CD4-positive, alpha-beta T cell (primary cell): Measurements from ENCODE around the gene PLEKHA7. TPM values are rescaled to one million over a fixed set of nuclear protein-coding genes. Genes with fewer than 3 reads are reported as not detected.
A peak's percentile ranks its signal among the peaks of the same experiment; 100 is the strongest.

Experiments used
- ATAC-seq: fragments of 200-7000 bp; cut with Tn5 transposase; one replicate; pipeline ENCODE4 v1.10.0; 2022; ENCODE audit warnings: mild to moderate bottlenecking; ENCODE audit not compliant: poor library complexity
- CTCF ChIA-PET: fragments of 350-600 bp; sonication (Branson Sonifier 250); formaldehyde crosslinking; loops from one replicate; lab custom pipeline; 2021; ENCODE audit warnings: antibody characterized with exemption, inconsistent platforms; lab: Charles Lee
- POLR2A ChIA-PET: fragments of 350-600 bp; sonication (Branson Sonifier 250); formaldehyde crosslinking; loops from one replicate; lab custom pipeline; 2021; ENCODE audit warnings: antibody characterized with exemption, inconsistent platforms; lab: Charles Lee
- DNase-seq, 14 experiments: peaks; one replicate each; pipeline ENCODE4 v3.0.0-alpha.2; 2013 to 2020; ENCODE audit warnings: mixed read lengths in 2 of 14
- H3K27ac ChIP-seq, 2 donors: one replicate each; pipeline versions ENCODE4 v1.5.1 to v1.7.0; 2013; ENCODE audit warnings: low read length in 2 of 2, low read depth in 1 of 2, mild to moderate bottlenecking in 1 of 2
- H3K27me3 ChIP-seq, 2 experiments: 1 replicate in 1 of 2; 2 replicates in 1 of 2; pipeline versions ENCODE4 v1.6.1 to v1.7.0; 2013; ENCODE audit warnings: low read length in 2 of 2, control low read depth in 1 of 2, mild to moderate bottlenecking in 1 of 2, moderate library complexity in 1 of 2; ENCODE audit not compliant: insufficient read depth in 2 of 2, control insufficient read depth in 1 of 2
- H3K36me3 ChIP-seq: one replicate; pipeline ENCODE4 v1.6.1; 2013; ENCODE audit warnings: low read length, control low read depth; ENCODE audit not compliant: insufficient read depth
- H3K4me1 ChIP-seq: one replicate; pipeline ENCODE4 v1.6.1; 2013; ENCODE audit warnings: low read length, control low read depth; ENCODE audit not compliant: insufficient read depth
- H3K4me3 ChIP-seq: one replicate; pipeline ENCODE4 v1.5.1; 2013; ENCODE audit warnings: mild to moderate bottlenecking, low read length, moderate library complexity
- H3K9me3 ChIP-seq, 2 experiments: 1 replicate in 1 of 2; 2 replicates in 1 of 2; pipeline versions ENCODE4 v1.6.1 to v1.7.0; 2013; ENCODE audit warnings: low read length in 2 of 2, mild to moderate bottlenecking in 2 of 2, control low read depth in 1 of 2, moderate library complexity in 1 of 2; ENCODE audit not compliant: control insufficient read depth in 1 of 2, insufficient read depth in 1 of 2
- H3K27ac Mint-ChIP-seq: one replicate; pipeline ENCODE4 v1.8.0; 2020; ENCODE audit warnings: mixed read lengths
- H3K27me3 Mint-ChIP-seq: one replicate; pipeline ENCODE4 v1.8.0; 2021; ENCODE audit warnings: mixed read lengths
- H3K36me3 Mint-ChIP-seq: one replicate; pipeline ENCODE4 v1.8.0; 2021; ENCODE audit warnings: low read depth, mixed read lengths
- H3K4me1 Mint-ChIP-seq: one replicate; pipeline ENCODE4 v1.8.0; 2021; ENCODE audit warnings: low read depth, mixed read lengths
- H3K4me3 Mint-ChIP-seq: one replicate; pipeline ENCODE4 v1.8.0; 2020; ENCODE audit warnings: mild to moderate bottlenecking, mixed read lengths
- H3K9me3 Mint-ChIP-seq: one replicate; pipeline ENCODE4 v1.8.0; 2020; ENCODE audit warnings: mixed read lengths
- intact Hi-C, 2 experiments: fragments of 100-400 bp; cut with DNase I in 1 of 2; cut with micrococcal nuclease in 1 of 2; formaldehyde crosslinking; loops; one replicate each; pipeline versions ENCODE4 v1.15.1 to v1.9.0; 2023 to 2025; cut with DNase I, micrococcal nuclease
- total RNA-seq, 174 experiments: library from RNA in 2 of 174; stranded (reverse) in 2 of 174; gene quantifications; one replicate each; pipeline ENCODE4 v1.2.3 and lab custom pipeline; 2021 to 2026
- TF ChIP-seq, protein P1 (sequence below): fragments of 200-600 bp; IDR thresholded peaks from one replicate; pipeline ENCODE4 v1.8.0; 2022; ENCODE audit warnings: antibody characterized with exemption, mild to moderate bottlenecking

PLEKHA7 gene
- total RNA-seq, 2 experiments from 2014 or later, result 4.5 to 4.8 TPM

DNA sequence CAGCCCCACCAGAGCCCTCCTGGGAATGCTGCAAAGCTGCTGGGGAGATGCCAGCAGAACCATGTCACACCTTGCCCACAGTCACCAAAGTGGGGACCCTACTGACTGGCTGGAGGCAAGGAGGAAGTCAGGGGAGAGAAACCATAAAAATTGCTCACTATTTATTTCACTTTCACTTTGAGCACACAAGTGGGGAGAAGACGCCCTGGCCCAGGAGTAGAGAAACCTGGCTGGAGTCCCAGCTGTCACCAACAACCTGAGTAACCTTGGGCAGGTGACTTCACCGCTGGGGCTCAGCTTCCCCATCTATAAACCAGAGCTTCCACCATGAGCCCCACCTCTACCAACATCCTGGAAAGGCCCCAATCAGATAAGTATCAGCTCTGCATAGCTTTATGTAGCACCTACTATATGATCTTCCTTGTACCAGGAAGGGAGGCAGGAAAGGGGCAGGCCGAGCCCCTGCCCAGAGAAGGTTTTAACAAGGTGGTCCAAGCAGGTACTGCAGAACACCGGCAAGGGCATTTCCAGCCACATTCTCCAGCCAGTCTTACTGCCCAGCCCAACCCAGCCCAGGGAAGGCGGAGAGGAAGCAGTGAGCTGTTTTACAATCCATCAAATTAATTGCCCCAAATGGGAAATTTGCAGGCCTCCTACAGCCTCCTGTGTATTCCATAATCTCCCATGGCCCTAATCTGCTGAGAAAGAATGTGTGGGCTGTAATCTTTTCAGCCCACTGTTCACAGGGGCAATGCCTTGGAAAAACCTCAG, 27.6 kb downstream of the PLEKHA7 start:
- Mint-ChIP-seq H3K4me1 (peaks cover 20% of the 10 kb centered on the region), H3K4me3 (no peak overlapping the region), H3K27ac (peak overlapping the region; percentile 60), H3K36me3 (no peaks in the 10 kb centered on the region), H3K9me3 (no peaks in the 10 kb centered on the region), H3K27me3 (no peaks in the 10 kb centered on the region)
- H3K4me1 ChIP-seq, result peaks cover 21% of the 10 kb centered on the region
- ATAC-seq (peak; percentile 88), DNase-seq (peak; percentile 3 to 85 (median 23))
- no peaks in the 10 kb centered on the region for H3K36me3 ChIP-seq
- H3K9me3 ChIP-seq, result no peaks in the 10 kb centered on the region
- no peaks in the 10 kb centered on the region for H3K27me3 ChIP-seq
- intact Hi-C loops, result no loop called here
- ChIA-PET CTCF (no interaction called here), POLR2A (no interaction called here)
- TF ChIP-seq, protein P1, sequence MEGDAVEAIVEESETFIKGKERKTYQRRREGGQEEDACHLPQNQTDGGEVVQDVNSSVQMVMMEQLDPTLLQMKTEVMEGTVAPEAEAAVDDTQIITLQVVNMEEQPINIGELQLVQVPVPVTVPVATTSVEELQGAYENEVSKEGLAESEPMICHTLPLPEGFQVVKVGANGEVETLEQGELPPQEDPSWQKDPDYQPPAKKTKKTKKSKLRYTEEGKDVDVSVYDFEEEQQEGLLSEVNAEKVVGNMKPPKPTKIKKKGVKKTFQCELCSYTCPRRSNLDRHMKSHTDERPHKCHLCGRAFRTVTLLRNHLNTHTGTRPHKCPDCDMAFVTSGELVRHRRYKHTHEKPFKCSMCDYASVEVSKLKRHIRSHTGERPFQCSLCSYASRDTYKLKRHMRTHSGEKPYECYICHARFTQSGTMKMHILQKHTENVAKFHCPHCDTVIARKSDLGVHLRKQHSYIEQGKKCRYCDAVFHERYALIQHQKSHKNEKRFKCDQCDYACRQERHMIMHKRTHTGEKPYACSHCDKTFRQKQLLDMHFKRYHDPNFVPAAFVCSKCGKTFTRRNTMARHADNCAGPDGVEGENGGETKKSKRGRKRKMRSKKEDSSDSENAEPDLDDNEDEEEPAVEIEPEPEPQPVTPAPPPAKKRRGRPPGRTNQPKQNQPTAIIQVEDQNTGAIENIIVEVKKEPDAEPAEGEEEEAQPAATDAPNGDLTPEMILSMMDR, result no peak
- no peak overlapping the region for H3K4me3 ChIP-seq
- H3K27ac ChIP-seq, result peak overlapping the region in 1 of 2 donors; percentile 54

DNA sequence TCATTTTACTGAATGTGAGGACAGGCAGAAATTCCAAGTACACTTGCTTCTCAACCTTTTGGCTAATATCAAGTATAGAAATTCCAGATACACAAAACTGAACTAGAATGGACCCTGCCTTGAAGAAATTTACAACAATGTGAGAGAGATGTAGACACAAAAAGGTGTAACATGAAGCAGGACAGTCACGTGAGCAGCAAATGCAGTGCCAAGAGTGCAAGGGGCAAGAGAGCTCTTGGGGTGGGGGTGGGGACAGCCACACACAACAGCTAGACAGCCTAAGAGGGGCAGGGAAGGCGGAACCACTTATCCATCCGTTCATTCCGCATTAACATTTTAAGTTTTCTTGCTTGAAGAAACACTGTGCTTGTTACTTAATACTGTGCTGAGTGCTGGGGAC, 28.9 kb downstream of the PLEKHA7 start:
- CTCF ChIA-PET, result no interaction called here
- H3K27ac Mint-ChIP-seq, result no peak overlapping the region

GRCh38 chr11:16984229-16984628, 30.0 kb downstream of the PLEKHA7 start:
- POLR2A ChIA-PET, result no interaction called here

More for the DNA sequence above, 28.9 kb downstream of the PLEKHA7 start:
- POLR2A ChIA-PET, result no interaction called here
- intact Hi-C loops, result no loop called here
- no peaks in the 10 kb centered on the region for H3K27me3 ChIP-seq
- TF ChIP-seq, protein P1, result no peak
- H3K4me1 ChIP-seq, result peaks cover 21% of the 10 kb centered on the region
- DNase-seq (no peak), ATAC-seq (no peak)
- no peak overlapping the region for H3K27ac ChIP-seq
- Mint-ChIP-seq H3K9me3 (no peaks in the 10 kb centered on the region), H3K36me3 (no peaks in the 10 kb centered on the region), H3K4me1 (peaks cover 20% of the 10 kb centered on the region), H3K4me3 (no peak overlapping the region), H3K27me3 (no peaks in the 10 kb centered on the region)
- H3K4me3 ChIP-seq, result no peak overlapping the region
- H3K36me3 ChIP-seq, result no peaks in the 10 kb centered on the region
- H3K9me3 ChIP-seq, result no peaks in the 10 kb centered on the region

More at GRCh38 chr11:16984229-16984628, 30.0 kb downstream of the PLEKHA7 start:
- Histone ChIP-seq H3K9me3 (no peaks in the 10 kb centered on the region), H3K4me1 (peaks cover 21% of the 10 kb centered on the region), H3K36me3 (no peaks in the 10 kb centered on the region), H3K4me3 (no peak overlapping the region), H3K27me3 (no peaks in the 10 kb centered on the region), H3K27ac (no peak overlapping the region)
- Mint-ChIP-seq H3K4me3 (no peak overlapping the region), H3K36me3 (no peaks in the 10 kb centered on the region), H3K9me3 (no peaks in the 10 kb centered on the region), H3K4me1 (peaks cover 20% of the 10 kb centered on the region), H3K27ac (no peak overlapping the region), H3K27me3 (no peaks in the 10 kb centered on the region)
- TF ChIP-seq, protein P1, result no peak
- intact Hi-C loops, result no loop called here
- DNase-seq (no peak), ATAC-seq (no peak)
- CTCF ChIA-PET, result no interaction called here
